ENCODE results near the gene SORCS1. TPM values are rescaled to one million over a fixed set of nuclear protein-coding genes. Genes with fewer than 3 reads are reported as not detected.

SORCS1 gene
- polyA plus RNA-seq, 3 donors = 0.09 TPM; not detected in 2

GRCh38 chr10:107059068-107059804 is 105.3 kb downstream of the SORCS1 start:
- Histone ChIP-seq H3K27me3 (ENCODE audit: control insufficient read depth in 2 of 2, insufficient read depth in 2 of 2, low read length in 2 of 2) (no peaks in the 10 kb centered on the region), H3K4me1 (ENCODE audit: control insufficient read depth in 1 of 2, insufficient read depth in 2 of 2, low read length in 2 of 2) (no peaks in the 10 kb centered on the region), H3K27ac (ENCODE audit: low read depth in 1 of 2, low read length in 2 of 2) (no peak overlapping the region), H3K4me3 (replicated peaks in 1 of 3; ENCODE audit: low read depth in 2 of 3, low read length in 3 of 3) (no peak overlapping the region), H3K4me2 (replicated peaks; ENCODE audit: extremely low read depth, low read length, poor library complexity, severe bottlenecking) (no peak overlapping the region), H3K36me3 (replicated peaks in 1 of 2; ENCODE audit: control insufficient read depth in 1 of 2, insufficient read depth in 2 of 2, low read length in 2 of 2) (no peaks in the 10 kb centered on the region), H3K9me3 (replicated peaks in 1 of 2; ENCODE audit: control insufficient read depth in 1 of 2, insufficient read depth in 1 of 2, low read length in 2 of 2) (no peaks in the 10 kb centered on the region), H4K20me1 (ENCODE audit: insufficient read depth, low read length) (no peaks in the 10 kb centered on the region), H3K9ac (ENCODE audit: insufficient read depth, low read length, poor library complexity, severe bottlenecking) (no peak overlapping the region), H3K79me2 (ENCODE audit: insufficient read depth, low read length) (no peaks in the 10 kb centered on the region), H2AFZ (ENCODE audit: insufficient read depth, low read depth, low read length, poor library complexity, severe bottlenecking) (no peak overlapping the region)
- intact Hi-C loops (cut with micrococcal nuclease) = no loop called here
- no peaks in the 10 kb centered on the region for H3K36me3 Mint-ChIP-seq
- H3K4me3 Mint-ChIP-seq = no peak overlapping the region
- H3K9me3 Mint-ChIP-seq = peaks cover 0 to 1% (median 0%) of the 10 kb centered on the region in 7 donors
- WGBS (ENCODE audit: insufficient coverage) = 70% methylated on average over 2 of the region's 4 CpGs
- no peak overlapping the region for H3K27ac Mint-ChIP-seq
- no peaks in the 10 kb centered on the region for H3K4me1 Mint-ChIP-seq
- H3K27me3 Mint-ChIP-seq (ENCODE audit: low read depth in 3 of 3) = peaks cover 0 to 4% (median 3%) of the 10 kb centered on the region in 3 donors
- TF ChIP-seq CTCF (IDR thresholded peaks at IDR 0.05) = no peak
- no peak for DNase-seq

DNA sequence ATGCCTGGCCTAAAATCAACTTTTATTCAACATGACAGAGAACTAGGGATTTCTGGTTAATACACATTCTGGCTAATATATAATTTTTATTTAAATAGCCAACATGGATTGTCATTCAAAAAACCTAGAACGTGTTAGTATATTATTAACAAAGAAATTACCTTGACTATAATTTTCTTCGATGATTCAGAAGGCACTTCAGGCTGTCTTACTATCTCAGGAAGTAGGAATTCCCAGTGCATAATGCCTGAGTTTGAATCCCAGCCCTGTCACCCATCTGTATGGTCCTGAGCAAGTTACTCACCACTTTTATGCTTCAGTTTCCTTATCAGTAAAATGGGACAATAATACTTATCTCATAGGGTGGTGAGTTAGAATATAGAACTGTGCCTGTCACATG is 106.2 kb downstream of the SORCS1 start:
- DNase-seq = no peak
- Mint-ChIP-seq H3K4me1 (no peaks in the 10 kb centered on the region), H3K27me3 (ENCODE audit: low read depth in 3 of 3) (peaks cover 0 to 4% (median 3%) of the 10 kb centered on the region in 3 donors), H3K36me3 (no peaks in the 10 kb centered on the region), H3K27ac (no peak overlapping the region), H3K9me3 (peaks cover 0 to 1% (median 0%) of the 10 kb centered on the region in 7 donors), H3K4me3 (no peak overlapping the region)
- H3K9ac ChIP-seq (ENCODE audit: insufficient read depth, low read length, poor library complexity, severe bottlenecking) = no peak overlapping the region
- no peaks in the 10 kb centered on the region for H4K20me1 ChIP-seq (ENCODE audit: insufficient read depth, low read length)
- no peak overlapping the region for H3K4me2 ChIP-seq (replicated peaks; ENCODE audit: extremely low read depth, low read length, poor library complexity, severe bottlenecking)
- no CpG with 5 or more reads among the region's 2 CpGs for WGBS (ENCODE audit: insufficient coverage)
- H3K27me3 ChIP-seq (ENCODE audit: control insufficient read depth in 2 of 2, insufficient read depth in 2 of 2, low read length in 2 of 2) = no peaks in the 10 kb centered on the region
- H3K36me3 ChIP-seq (replicated peaks in 1 of 2; ENCODE audit: control insufficient read depth in 1 of 2, insufficient read depth in 2 of 2, low read length in 2 of 2) = no peaks in the 10 kb centered on the region
- no peak overlapping the region for H3K27ac ChIP-seq (ENCODE audit: low read depth in 1 of 2, low read length in 2 of 2)
- intact Hi-C loops (cut with micrococcal nuclease) = no loop called here
- H3K4me3 ChIP-seq (replicated peaks in 1 of 3; ENCODE audit: low read depth in 2 of 3, low read length in 3 of 3) = no peak overlapping the region
- H3K4me1 ChIP-seq (ENCODE audit: control insufficient read depth in 1 of 2, insufficient read depth in 2 of 2, low read length in 2 of 2) = no peaks in the 10 kb centered on the region
- TF ChIP-seq CTCF (IDR thresholded peaks at IDR 0.05) = no peak
- no peaks in the 10 kb centered on the region for H3K79me2 ChIP-seq (ENCODE audit: insufficient read depth, low read length)
- no peaks in the 10 kb centered on the region for H3K9me3 ChIP-seq (replicated peaks in 1 of 2; ENCODE audit: control insufficient read depth in 1 of 2, insufficient read depth in 1 of 2, low read length in 2 of 2)
- no peak overlapping the region for H2AFZ ChIP-seq (ENCODE audit: insufficient read depth, low read depth, low read length, poor library complexity, severe bottlenecking)

Data from CD14-positive monocyte (primary cell).